ENCODE measurements around the gene FIBIN.

GRCh38 chr11:27039873-27040272 is 46.0 kb downstream of the FIBIN start:
- TF ChIP-seq CTCF (IDR thresholded peaks at IDR 0.05) (no peak), POLR2A (IDR thresholded peaks at IDR 0.05) (no peak)

All from heart left ventricle (tissue), 13 donors.